HG03460 (cell line): ENCODE measurements around the gene NOX3.
"Not testable (repeated sequence)": the region's sequence is repeated elsewhere in the genome, so short reads cannot be mapped to it uniquely, and the experiment has no call there.

Source experiments
- ATAC-seq: cut with Tn5 transposase; IDR thresholded peaks from one replicate; pipeline ENCODE4 v1.9.1; 2021; ENCODE audit not compliant: unreplicated experiment

The NOX3 gene, protein sequence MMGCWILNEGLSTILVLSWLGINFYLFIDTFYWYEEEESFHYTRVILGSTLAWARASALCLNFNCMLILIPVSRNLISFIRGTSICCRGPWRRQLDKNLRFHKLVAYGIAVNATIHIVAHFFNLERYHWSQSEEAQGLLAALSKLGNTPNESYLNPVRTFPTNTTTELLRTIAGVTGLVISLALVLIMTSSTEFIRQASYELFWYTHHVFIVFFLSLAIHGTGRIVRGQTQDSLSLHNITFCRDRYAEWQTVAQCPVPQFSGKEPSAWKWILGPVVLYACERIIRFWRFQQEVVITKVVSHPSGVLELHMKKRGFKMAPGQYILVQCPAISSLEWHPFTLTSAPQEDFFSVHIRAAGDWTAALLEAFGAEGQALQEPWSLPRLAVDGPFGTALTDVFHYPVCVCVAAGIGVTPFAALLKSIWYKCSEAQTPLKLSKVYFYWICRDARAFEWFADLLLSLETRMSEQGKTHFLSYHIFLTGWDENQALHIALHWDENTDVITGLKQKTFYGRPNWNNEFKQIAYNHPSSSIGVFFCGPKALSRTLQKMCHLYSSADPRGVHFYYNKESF

DNA sequence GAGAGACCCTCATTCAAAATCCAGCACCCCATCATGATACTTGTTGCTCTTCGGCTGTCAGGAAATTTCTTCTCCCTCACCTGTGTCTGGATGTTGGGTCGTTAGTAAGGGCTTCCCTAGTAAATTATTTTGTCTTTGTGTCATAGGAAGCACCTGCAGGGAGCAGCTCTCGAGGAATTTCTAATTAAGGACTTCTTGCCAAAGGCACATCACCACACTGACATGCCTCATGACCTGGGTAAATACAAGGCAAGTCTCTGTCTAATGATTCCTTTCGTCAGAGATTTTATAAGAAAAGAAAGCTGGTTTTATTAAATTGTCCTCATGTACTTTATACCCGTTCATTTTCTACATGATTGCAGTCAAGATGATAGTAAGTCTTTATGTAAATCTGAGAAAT lies at the start of gene NOX3:
Gene NOX3 (minus strand): TSS at position 74 of the 400 bp plus-strand sequence. CDS start 39 bp downstream, at position 35.
- ATAC-seq, result no peak

DNA sequence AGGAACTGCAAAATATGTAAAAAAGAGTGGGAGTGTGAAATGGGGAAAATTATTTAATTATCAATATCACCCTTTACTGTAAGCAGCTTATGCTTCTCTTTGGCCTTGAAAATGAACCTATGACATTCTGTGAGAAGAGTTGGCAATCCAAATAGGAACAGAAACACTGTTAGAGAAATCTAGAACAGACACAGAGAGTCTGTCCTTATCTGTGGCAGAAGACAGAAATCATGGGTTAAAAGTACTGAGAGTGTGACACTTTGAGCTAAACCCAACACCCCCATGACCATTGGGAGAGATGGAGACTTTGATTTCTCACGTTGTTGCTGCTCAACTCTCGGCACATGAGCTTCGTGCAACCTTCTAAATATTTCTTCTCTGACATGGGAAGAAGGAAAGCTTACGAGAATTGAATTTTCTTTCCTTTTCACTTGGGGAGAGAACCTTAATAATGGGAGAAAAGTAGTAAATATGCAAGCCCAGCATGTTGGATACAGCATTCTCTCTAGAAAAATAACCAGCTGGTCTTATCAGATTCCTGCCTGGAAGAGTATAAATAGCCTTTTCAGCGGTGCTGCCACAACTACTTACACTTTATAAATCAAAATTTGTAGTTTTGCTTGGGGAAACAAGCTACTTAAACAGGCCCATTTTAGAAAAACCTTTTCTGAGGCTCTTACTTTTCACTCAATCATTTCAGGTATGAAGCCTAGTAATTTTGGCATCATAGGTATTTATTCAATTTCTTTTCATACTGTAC lies 49.4 kb upstream of the NOX3 start:
- ATAC-seq, result no peak

DNA sequence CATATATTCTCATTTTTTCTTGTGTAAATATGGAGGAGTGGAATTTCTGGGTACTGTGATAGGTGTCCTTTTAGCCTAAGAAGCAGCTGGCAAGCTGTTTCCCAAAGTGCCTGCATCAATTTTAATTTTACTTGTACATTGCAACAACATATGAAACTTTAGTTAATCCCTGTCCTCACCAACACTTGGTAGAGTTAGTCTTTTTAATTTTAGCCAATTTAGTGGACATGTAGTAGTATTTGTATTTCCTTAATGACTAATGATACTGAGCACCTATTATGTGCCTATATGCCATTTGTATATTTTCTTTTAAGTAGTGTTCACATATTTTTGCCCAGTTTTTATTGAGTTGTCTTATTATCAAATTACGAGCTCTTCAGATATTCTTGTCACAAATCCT lies 46.8 kb upstream of the NOX3 start:
- ATAC-seq, result no peak

DNA sequence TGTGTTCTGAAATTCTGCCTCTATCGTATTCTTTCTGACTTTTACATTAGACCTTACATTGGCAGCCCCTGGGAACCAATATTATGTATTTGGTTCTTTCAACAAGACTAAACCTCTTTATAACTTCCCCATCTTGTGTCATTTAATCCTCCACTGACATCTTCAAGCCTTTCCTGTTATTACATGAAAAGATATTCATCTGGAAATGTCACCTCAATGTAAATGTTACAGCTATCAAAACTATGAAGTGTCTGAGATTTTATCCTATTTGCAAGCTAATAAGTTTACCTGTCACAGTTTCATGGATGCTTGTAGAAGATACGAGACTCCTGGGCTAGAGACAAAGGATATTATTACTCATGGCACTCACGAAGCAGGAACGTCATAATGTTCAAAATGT lies 43.9 kb upstream of the NOX3 start:
- ATAC-seq, result no peak

DNA sequence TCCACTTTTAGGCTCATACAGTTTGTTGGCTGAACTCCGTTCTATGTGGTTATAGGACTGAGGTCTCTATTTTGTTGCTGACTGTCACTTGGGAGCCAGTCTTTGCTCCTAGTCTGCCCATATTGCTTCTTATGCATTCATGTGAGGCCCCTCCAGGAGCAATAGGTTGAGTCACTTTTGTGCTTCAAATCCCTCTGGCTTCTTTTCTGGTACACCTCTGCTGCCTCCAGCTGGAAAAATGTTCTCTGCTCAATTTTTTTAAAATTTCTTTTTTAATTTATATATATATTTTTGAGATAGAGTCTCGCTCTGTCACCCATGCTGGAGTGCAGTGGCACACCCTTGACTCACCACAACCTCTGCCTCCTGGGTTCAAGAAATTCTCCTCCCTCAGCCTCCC lies 42.7 kb upstream of the NOX3 start:
- no peak for ATAC-seq

DNA sequence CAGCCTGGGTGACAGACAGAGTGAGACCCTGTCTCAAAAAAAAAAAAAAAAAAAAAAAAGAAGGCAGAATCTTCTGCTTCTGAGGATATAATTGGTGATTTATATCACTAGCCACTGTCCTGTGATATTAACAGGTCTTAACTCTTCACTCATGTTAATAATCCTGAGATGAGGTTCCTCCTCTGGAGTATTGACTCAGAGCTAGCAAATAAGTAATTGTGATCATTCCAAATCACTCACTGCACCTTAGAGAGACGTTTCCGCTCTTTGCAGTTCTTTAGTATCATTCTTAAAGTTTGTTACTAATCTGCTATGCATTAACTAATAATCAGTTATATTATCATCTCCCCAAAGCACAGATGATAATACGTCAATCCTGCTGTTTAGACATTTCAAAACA lies 41.6 kb upstream of the NOX3 start:
- no peak for ATAC-seq

DNA sequence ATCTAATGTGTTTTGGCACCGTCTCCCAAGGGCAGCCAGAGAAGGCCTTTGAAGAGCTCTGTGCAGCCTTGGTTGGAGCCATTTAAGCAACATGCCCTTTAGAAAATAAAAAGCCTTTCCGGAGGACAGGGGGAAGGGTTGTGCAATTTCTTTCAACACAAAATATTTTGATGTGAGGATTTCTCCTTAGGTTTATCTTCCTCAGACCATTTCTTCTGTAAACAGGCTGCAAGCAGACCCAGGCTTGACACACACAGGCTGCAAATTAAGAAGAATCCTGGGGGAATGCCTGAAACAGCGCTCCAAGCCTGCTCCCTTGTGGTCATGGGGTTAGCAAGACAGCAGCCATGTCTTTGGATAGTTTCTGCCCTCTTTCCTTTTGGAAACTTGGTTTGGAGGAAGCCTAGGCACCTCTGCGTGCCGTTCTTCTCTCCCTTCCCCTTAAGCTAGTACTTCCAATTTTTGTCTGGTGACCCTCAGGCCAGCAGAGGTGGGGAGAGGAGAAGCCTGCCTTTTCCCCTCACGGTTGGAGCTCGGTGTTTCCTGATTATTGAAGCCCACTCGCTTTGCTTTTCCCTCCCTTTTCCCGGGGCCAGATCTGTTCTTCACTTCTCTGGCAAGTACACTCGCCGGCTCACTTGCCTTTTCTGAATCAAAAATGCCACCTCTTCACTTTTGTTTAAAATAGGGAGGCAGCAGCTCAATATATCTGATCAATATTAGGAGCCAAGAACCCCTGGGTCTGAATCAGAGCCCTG lies 39.6 kb upstream of the NOX3 start:
- ATAC-seq, result no peak

DNA sequence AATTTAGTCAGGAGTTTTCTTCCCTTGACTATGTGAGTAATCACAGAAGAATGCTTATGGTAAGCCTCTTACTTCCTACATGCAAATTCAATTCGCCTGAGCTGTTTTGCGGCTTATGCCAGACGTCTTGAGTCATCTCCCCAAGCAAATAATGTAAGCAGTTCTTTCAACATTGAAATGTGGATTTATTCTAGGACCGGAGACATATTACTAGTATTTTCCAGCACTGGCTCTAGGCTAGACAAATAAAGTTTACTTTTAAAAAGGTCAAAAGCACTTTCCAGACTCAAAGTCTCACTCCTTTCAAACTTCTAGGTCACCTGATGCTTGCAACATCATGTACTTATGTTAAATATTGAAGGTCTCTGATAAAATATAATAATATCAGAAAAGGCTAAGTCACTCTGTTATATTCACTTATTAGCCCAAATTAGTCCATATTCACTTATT lies 38.1 kb upstream of the NOX3 start:
- peak; percentile 81 for ATAC-seq

DNA sequence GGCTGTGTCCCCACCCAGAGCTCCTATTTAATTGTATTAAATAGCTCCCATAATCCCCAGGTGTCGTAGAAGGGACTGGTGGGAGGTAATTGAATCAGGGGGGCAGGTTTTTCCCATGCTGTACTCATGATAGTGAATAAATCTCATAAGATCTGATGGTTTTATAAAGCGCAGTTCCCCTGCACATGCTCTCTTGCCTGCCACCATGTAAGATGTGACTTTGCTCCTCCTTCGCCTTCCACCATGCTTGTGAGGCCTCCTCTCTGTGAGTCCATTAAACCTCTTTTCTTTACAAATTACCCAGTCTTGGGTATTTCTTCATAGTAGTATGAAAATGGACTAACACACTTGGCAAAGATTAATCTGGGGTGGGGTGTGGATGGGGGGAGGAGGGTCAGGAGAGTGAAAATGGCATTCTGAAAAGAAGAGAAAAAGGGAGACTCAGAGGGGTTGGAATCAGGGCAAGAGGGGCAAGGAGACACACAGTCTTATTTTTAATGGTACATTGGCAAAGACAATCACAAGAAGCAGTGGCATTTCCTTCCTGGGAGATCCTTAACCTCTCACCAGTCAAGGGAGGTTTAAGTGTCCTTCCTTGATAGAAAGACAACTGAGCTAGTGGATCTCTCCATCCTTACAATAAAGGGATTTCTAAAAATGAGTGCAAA lies 37.5 kb upstream of the NOX3 start:
- ATAC-seq, result no peak

DNA sequence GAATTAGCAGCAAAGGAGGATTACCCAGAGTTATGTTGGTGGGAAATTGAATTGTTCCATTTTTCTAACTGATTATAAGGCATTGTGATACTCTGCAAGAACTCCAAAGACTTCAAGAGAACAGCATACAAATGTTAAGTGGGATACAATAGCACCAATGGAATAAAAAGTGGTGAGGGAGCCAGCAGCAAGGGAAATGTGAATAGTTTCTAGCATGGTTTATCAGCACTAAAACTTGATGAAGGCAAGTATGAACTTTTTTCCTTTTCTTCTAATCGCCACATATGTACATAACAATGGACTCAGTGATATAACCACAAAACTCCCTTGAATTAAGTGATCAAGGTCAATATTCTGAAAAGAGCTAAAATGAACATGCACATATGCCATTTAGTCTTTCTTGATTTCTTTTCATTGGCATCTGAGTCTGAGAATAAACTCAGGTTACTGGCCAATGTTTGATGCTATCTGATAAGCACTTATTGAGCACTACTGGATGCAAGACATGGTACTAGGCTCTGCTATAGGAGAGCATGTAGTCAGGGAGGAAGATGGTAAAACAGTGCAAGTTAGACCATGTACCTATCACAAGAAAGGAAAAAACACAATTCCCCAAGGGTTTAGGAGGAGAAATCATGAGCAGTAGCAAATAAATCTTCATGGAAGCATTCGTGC lies 36.6 kb upstream of the NOX3 start:
- ATAC-seq, result no peak

DNA sequence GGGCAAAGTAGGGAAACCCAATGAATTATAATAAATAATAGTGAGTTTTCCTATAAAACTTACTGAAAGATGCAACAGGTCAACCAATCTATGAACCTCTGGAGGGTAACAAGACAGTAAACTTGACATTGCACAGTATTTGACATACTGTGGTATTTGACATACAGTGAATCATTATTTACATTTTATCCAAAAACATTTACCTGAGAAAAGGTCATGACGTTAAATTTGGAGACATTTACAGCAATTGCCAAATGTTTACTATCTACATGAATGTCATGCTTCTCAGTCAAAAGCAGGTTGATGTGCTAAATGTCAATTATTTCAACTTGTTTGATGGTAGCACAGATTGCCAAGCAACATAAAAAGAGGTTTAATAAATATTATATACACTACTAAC lies 35.8 kb upstream of the NOX3 start:
- ATAC-seq, result no peak

DNA sequence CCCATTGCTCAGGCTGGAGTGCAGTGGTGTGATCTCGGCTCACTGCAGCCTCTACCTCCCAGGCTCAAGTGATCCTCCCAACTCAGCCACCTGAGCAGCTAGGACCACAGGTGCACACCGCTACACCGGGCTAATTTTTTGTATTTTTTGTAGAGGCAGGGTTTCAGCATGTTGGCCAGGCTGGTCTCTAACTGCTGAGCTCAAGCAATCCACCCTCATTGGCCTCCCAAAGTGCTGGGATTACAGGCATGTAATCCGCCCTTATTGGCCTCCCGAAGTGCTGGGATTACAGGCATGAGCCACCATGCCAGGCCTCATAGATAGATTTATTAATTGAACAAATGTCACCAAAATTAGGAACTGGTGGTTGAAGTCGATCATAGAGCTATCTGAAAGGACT lies 32.6 kb upstream of the NOX3 start:
- ATAC-seq, result not testable (repeated sequence)

DNA sequence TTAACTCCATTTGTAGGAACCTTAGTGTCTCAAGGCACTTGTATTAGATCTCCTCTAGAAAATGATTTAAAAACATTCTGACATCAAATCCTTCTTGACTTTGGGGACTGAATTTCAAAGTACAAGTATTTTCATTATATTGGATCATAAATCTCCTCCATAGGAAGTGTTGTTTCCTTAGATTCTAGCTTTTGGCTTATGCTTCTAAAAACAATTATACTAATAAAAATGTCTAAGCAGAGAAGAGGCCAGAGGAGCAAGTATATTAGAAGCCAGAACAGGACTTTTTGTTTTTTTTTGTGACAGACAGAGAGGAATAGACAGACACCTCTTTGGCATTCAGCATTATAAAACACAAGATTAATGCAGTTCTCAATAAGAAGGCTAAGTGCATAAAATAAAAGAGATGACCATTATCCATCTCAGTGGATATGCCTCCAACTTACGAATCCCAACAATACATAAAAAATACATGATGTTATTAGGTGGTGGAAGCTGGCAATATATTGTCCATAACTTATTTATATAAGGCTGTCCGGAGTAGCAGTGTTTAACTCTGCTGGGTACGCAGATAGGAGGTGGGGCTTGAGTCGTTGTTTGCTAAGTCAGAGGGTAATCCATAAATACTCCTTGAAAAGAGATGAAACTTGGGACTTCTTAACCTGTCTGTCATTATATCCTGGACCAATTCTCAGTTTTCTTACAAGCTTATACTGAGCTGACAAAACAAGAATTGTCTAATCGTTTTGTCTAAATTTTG lies 31.9 kb upstream of the NOX3 start:
- no peak for ATAC-seq

DNA sequence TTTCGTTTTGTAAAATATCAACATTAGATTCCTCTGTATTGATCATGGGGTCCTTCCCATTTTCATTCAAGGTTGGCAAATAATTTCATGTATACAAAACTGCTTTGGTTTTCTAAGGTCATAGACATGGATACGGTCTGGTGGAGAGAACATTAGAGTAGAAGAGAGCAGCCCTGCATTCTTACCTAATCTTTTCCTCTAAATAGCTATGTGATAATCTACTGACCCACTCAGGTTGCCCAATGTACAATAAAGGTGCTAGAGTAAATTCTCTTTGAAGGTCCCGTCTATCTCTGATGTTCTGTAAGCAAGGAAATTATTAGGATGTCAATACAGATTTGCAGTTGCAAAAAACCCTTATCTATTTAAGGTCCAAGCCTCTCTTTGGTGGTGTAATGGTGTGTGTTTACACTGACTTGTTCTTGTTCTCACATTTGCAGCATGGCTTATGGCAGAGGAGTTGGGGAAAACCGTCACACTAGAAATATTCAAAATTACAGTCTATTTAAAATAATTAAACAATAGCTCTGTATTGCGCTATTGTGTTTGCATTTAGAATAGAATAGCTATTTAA lies 31.2 kb upstream of the NOX3 start:
- no peak for ATAC-seq

DNA sequence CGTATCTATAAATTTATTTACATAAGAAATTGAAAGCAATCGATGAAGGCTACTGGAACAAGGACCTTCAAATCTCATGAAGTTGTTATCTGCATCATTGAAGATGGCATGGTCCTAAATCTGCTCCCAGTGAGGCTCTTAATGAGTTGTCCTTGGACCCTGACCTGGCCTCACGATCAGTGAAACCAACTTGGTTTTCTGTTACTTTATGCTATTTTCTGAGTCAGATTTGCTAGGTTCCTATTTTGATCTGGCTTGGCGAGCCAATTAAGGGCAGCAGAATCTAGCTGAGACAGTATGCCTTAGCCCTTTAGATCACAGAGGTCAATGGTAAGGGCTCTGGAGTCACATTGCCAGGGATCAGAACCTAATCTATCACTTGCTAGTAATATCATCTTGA lies 30.1 kb upstream of the NOX3 start:
- ATAC-seq, result no peak

DNA sequence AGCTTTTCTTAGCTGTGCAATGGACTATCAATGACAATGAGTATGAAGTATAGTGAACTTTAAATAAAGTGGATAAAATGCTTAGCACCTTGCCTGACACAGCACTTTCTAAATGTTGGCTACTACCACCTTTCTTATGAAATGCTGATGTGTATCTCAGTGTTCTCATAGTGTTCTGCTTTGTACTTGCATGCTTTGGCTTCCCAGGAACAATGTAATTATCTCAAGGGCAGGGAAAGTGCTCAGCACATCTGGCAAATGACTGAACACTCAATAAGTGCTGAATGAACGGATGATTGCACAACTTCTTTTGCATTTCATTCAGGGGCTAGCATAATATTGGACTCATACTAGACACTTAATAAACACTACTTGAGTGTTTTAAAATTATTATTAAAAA lies 28.2 kb upstream of the NOX3 start:
- ATAC-seq, result no peak

DNA sequence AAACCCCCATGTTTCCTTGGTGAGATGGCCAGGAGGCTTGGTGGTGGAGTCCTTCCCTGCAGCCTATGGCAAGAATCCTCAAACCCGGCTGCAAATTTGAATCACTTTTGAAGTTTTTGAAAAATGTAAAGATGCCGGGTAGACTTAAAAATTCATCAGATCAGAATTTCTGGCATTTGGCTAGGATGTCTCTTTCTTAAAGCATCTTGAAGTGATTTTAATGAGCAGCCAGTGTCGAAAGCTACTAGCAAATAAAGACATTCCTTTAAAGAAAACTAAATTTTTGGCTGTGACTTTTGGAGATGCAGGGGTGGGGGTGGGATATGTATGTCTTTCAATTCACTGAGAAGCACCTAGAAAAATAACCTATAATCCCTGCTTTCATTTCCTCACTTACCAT lies 25.6 kb upstream of the NOX3 start:
- no peak for ATAC-seq

DNA sequence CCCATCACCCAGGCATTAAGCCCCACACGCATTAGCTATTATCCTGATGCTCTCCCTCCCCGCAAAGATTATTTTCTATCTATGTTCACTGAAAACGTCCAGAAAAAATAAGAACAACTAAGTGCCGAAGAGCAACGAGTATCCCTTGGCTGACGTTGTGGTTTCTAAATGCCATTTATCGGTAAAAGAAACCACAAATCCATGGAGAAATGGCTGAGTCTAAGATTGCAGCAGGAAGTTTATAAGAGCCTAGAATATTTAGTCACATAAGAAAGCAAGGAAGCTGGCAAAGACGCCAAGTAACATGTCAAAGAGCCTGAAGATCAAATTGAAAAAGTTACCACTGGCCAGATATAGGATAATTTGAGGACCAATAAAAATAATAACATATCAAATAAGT lies 18.1 kb upstream of the NOX3 start:
- ATAC-seq, result no peak

DNA sequence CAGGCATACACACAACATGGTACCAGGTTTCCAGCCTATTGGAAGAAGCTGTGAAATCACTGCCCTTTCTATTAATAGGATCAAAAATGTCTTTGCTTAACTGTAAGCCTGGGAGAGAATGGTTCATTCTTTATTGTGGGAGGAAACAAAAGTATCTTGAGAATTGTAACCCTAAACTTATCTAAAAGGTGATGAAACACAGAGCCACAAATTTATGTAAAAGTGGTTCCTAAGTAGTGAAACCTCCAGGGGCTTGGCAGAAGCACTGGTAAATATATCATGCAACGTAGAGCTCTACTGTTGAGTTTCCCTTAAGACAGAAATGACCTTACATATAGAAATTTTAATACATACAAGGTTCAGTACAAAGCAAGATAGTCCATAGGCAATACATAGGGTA lies 17.2 kb upstream of the NOX3 start:
- no peak for ATAC-seq
